Ectodermal cell (in vitro differentiated cells): ENCODE measurements around the gene CAMK2N2.

Experiments
- H3K27ac ChIP-seq: 2 replicates; pipeline ENCODE4 v1.7.0; 2013; ENCODE audit warnings: mild to moderate bottlenecking, low read depth, low read length; ENCODE audit not compliant: insufficient read depth, poor library complexity, severe bottlenecking
- H3K27me3 ChIP-seq: 2 replicates; pipeline ENCODE4 v1.7.0; 2013; ENCODE audit warnings: mild to moderate bottlenecking, low read length; ENCODE audit not compliant: insufficient read depth, control insufficient read depth, poor library complexity, severe bottlenecking
- H3K36me3 ChIP-seq: one replicate; pipeline ENCODE4 v1.7.0; 2013; ENCODE audit warnings: low read length; ENCODE audit not compliant: control insufficient read depth, insufficient read depth
- H3K4me1 ChIP-seq: one replicate; pipeline ENCODE4 v1.7.0; 2013; ENCODE audit warnings: low read length; ENCODE audit not compliant: control insufficient read depth, insufficient read depth
- H3K4me3 ChIP-seq: 2 replicates; pipeline ENCODE4 v1.7.0; 2013; ENCODE audit warnings: low read depth, low read length, control low read depth; ENCODE audit not compliant: insufficient read depth
- H3K9me3 ChIP-seq: 2 replicates; pipeline ENCODE4 v1.7.0; 2013; ENCODE audit warnings: mild to moderate bottlenecking, low read length, moderate library complexity; ENCODE audit not compliant: control insufficient read depth
- WGBS, 2 experiments: methylation state at CpG; one replicate each; pipeline ENCODE4 v1.1.7; 2013; ENCODE audit warnings: missing lambda C conversion rate in 2 of 2; 5-methylcytosine and 5-hydroxymethylcytosine counted together

CAMK2N2 gene

GRCh38 chr3:184234224-184234623 lies 27.1 kb downstream of the CAMK2N2 start:
- H3K9me3 ChIP-seq: no peaks in the 10 kb centered on the region
- H3K27me3 ChIP-seq: peaks cover 60% of the 10 kb centered on the region
- no peaks in the 10 kb centered on the region for H3K36me3 ChIP-seq
- H3K27ac ChIP-seq: no peak overlapping the region
- H3K4me3 ChIP-seq: no peak overlapping the region
- peaks cover 7% of the 10 kb centered on the region for H3K4me1 ChIP-seq
- 58 to 65% methylated on average over 4 of the region's 4 CpGs for WGBS, 2 experiments

- Histone ChIP-seq H3K27ac (no peak overlapping the region), H3K4me1 (peaks cover 10% of the 10 kb centered on the region), H3K27me3 (peaks cover 70% of the 10 kb centered on the region), H3K36me3 (no peaks in the 10 kb centered on the region), H3K9me3 (no peaks in the 10 kb centered on the region), H3K4me3 (no peak overlapping the region)
- 86 to 91% methylated on average over 23 of the region's 23 CpGs for WGBS, 2 experiments
Observed at GRCh38 chr3:184233127-184233843, 28.1 kb downstream of the CAMK2N2 start.

GRCh38 chr3:184231671-184232070 lies 29.7 kb downstream of the CAMK2N2 start:
- 63 to 71% methylated on average over 3 of the region's 3 CpGs for WGBS, 2 experiments

GRCh38 chr3:184230603-184231528 lies 30.5 kb downstream of the CAMK2N2 start:
- Histone ChIP-seq H3K27ac (no peak overlapping the region), H3K9me3 (no peaks in the 10 kb centered on the region), H3K4me1 (peaks cover 10% of the 10 kb centered on the region), H3K4me3 (peak overlapping the region; percentile 46), H3K36me3 (no peaks in the 10 kb centered on the region), H3K27me3 (peaks cover 80% of the 10 kb centered on the region)
- WGBS, 2 experiments: 9% methylated on average over 79 of the region's 79 CpGs

More at GRCh38 chr3:184231671-184232070, 29.7 kb downstream of the CAMK2N2 start:
- Histone ChIP-seq H3K4me3 (no peak overlapping the region), H3K4me1 (peaks cover 10% of the 10 kb centered on the region), H3K36me3 (no peaks in the 10 kb centered on the region), H3K9me3 (no peaks in the 10 kb centered on the region), H3K27me3 (peaks cover 80% of the 10 kb centered on the region), H3K27ac (no peak overlapping the region)

- Histone ChIP-seq H3K9me3 (no peaks in the 10 kb centered on the region), H3K27me3 (peaks cover 78% of the 10 kb centered on the region), H3K4me1 (peaks cover 10% of the 10 kb centered on the region), H3K36me3 (no peaks in the 10 kb centered on the region), H3K27ac (no peak overlapping the region), H3K4me3 (peak overlapping the region; percentile 46)
- WGBS, 2 experiments: 2 to 3% methylated on average over 61 of the region's 61 CpGs
Observed at GRCh38 chr3:184230081-184230602, 31.2 kb downstream of the CAMK2N2 start.

- Histone ChIP-seq H3K4me3 (peak within 1 kb of the TSS; percentile 46), H3K36me3 (no peaks in the 10 kb centered on the region), H3K27ac (no peak within 1 kb of the TSS), H3K4me1 (peaks cover 10% of the 10 kb centered on the region), H3K9me3 (no peaks in the 10 kb centered on the region), H3K27me3 (peaks cover 73% of the 10 kb centered on the region)
- WGBS, 2 experiments: 2% methylated on average over 66 of the region's 66 CpGs
Observed at GRCh38 chr3:184229394-184230080, 31.8 kb downstream of the CAMK2N2 start, which contains the start of gene VWA5B2. VWA5B2 (plus strand) TSS chr3:184229585; CDS start chr3:184230529, 944 bp downstream.

GRCh38 chr3:184228376-184229137 lies 32.8 kb downstream of the CAMK2N2 start:
- H3K4me3 ChIP-seq: peak overlapping the region; percentile 46
- 48 to 49% methylated on average over 12 of the region's 12 CpGs for WGBS, 2 experiments

GRCh38 chr3:184227481-184227935 lies 33.8 kb downstream of the CAMK2N2 start:
- 55 to 66% methylated on average over 2 of the region's 2 CpGs for WGBS, 2 experiments
- Histone ChIP-seq H3K27me3 (peaks cover 52% of the 10 kb centered on the region), H3K9me3 (no peaks in the 10 kb centered on the region), H3K4me1 (peaks cover 10% of the 10 kb centered on the region), H3K36me3 (no peaks in the 10 kb centered on the region), H3K4me3 (no peak overlapping the region), H3K27ac (no peak overlapping the region)

More at GRCh38 chr3:184228376-184229137, 32.8 kb downstream of the CAMK2N2 start:
- H3K27me3 ChIP-seq: peaks cover 63% of the 10 kb centered on the region
- peaks cover 10% of the 10 kb centered on the region for H3K4me1 ChIP-seq
- H3K27ac ChIP-seq: no peak overlapping the region
- no peaks in the 10 kb centered on the region for H3K36me3 ChIP-seq
- no peaks in the 10 kb centered on the region for H3K9me3 ChIP-seq

- 79 to 84% methylated on average over 3 of the region's 3 CpGs for WGBS, 2 experiments
- Histone ChIP-seq H3K27ac (no peak overlapping the region), H3K4me3 (no peak overlapping the region), H3K9me3 (no peaks in the 10 kb centered on the region), H3K36me3 (no peaks in the 10 kb centered on the region), H3K27me3 (peaks cover 17% of the 10 kb centered on the region), H3K4me1 (peaks cover 3% of the 10 kb centered on the region)
Observed at GRCh38 chr3:184223946-184224345, 37.4 kb downstream of the CAMK2N2 start.
